Measurements from ENCODE around the gene ASPSCR1. TPM values are rescaled to one million over a fixed set of nuclear protein-coding genes. Genes with fewer than 3 reads are reported as not detected.

The ASPSCR1 gene
- total and polyA plus RNA-seq, 2 of the 8 experiments (the other 6 are each of a cell fraction or from before 2014, with no cell fraction given), result 33.3 to 43.7 TPM

- CTCF ChIA-PET (ENCODE audit: partially characterized antibody), result interaction anchor here (0.6 to 3.2 kb wide), 6 partner anchors 10 to 94 kb away, joined by 3 to 12 read pairs (median 4); no protein-coding TSS in a partner anchor
- H3K9ac ChIP-seq (replicated peaks in 1 of 4; ENCODE audit: extremely low read depth in 1 of 4, low read depth in 3 of 4, low read length in 3 of 4), result no peak overlapping the region
- H3K18ac ChIP-seq (ENCODE audit: extremely low read depth, low read length), result no peak overlapping the region
- H4K91ac ChIP-seq (replicated peaks; ENCODE audit: insufficient read length, low read length), result no peak overlapping the region
- H3K27me3 ChIP-seq (replicated peaks in 1 of 4; ENCODE audit: control insufficient read depth in 3 of 4, extremely low read depth in 1 of 4, insufficient read depth in 3 of 4, low read length in 3 of 4), result no peaks in the 10 kb centered on the region
- H2BK5ac ChIP-seq (ENCODE audit: low read depth, low read length), result no peak overlapping the region
- no peak for DNase-seq (ENCODE audit: low read depth in 1 of 2, low spot score in 2 of 2)
- no peak overlapping the region for H3K23ac ChIP-seq (ENCODE audit: insufficient read length)
- no peak overlapping the region for H2BK120ac ChIP-seq (replicated peaks; ENCODE audit: low read depth, low read length)
- no peak for FAIRE-seq
- 98% methylated on average over 24 of the region's 26 CpGs; no CpG with 5 or more reads in 1 of the 2 experiments for WGBS, 2 experiments (ENCODE audit: extremely low coverage in 1 of 2, insufficient coverage in 1 of 2, insufficient read length in 1 of 2, insufficient replicate concordance in 2 of 2, low coverage in 1 of 2, low lambda C conversion rate in 2 of 2, missing lambda C conversion rate in 1 of 2)
- no peak overlapping the region for H3K4ac ChIP-seq (replicated peaks; ENCODE audit: insufficient read length, low read depth, low read length)
- H3K79me1 ChIP-seq (ENCODE audit: low read depth, low read length), result peaks cover 3% of the 10 kb centered on the region; the same call in 1 of the 2 replicates
- H3K9me3 ChIP-seq (ENCODE audit: insufficient read depth in 2 of 2, low read depth in 1 of 2, low read length in 1 of 2), result no peaks in the 10 kb centered on the region
- H4K8ac ChIP-seq (ENCODE audit: extremely low read depth, insufficient read depth, low read length), result no peak overlapping the region
- peaks cover 2% of the 10 kb centered on the region; the same call in 1 of the 2 replicates for H3K23me2 ChIP-seq (ENCODE audit: low read depth, low read length)
- H3K4me3 ChIP-seq (ENCODE audit: extremely low read depth in 1 of 4, insufficient read depth in 2 of 4, low read depth in 3 of 4, low read length in 4 of 4), result no peak overlapping the region
- H3K4me1 ChIP-seq (replicated peaks in 1 of 4; ENCODE audit: control insufficient read depth in 3 of 4, insufficient read depth in 4 of 4, low read length in 3 of 4), result no peaks in the 10 kb centered on the region
- H2AK5ac ChIP-seq (ENCODE audit: low read depth, low read length), result no peak overlapping the region
- peaks cover 2 to 25% (median 16%) of the 10 kb centered on the region in 4 experiments; a peak in 6 of 8 replicates for H3K36me3 ChIP-seq (ENCODE audit: control insufficient read depth in 2 of 4, insufficient read depth in 4 of 4, low read length in 3 of 4)
- H3K79me2 ChIP-seq (ENCODE audit: control insufficient read depth in 1 of 2, insufficient read depth in 2 of 2, low read length in 2 of 2), result 0 out of 4 replicates have a peak, but pooled peaks cover 0 to under 1% of the 10 kb centered on the region in 2 experiments
- H3K56ac ChIP-seq (replicated peaks; ENCODE audit: insufficient read length, low read depth, low read length), result no peak overlapping the region
- no peak overlapping the region for H4K5ac ChIP-seq (ENCODE audit: insufficient read length, low read depth, low read length)
- no peak overlapping the region for H3K14ac ChIP-seq (ENCODE audit: insufficient read length)
- H2BK20ac ChIP-seq (ENCODE audit: low read length), result no peak overlapping the region
- H3K27ac ChIP-seq (ENCODE audit: low read depth, low read length), result no peak overlapping the region
- no peak overlapping the region for H2AFZ ChIP-seq (ENCODE audit: low read length)
- H3K4me2 ChIP-seq (ENCODE audit: insufficient read depth in 1 of 2, low read depth in 2 of 2, low read length in 2 of 2), result no peak overlapping the region
- POLR2A ChIA-PET (ENCODE audit: partially characterized antibody), result interaction anchor here (0.7 to 1.4 kb wide), 3 partner anchors 14 to 280 kb away, joined by 4 read pairs; partner anchors contain the start of gene MRPL12
- no peak overlapping the region for H2BK12ac ChIP-seq (ENCODE audit: low read depth, low read length)
- H2BK15ac ChIP-seq (ENCODE audit: low read length), result no peak overlapping the region
- peaks cover 0 to 8% of the 10 kb centered on the region in 2 experiments for H4K20me1 ChIP-seq (replicated peaks in 1 of 2; ENCODE audit: control insufficient read depth in 1 of 2, insufficient read depth in 2 of 2, low read length in 2 of 2)
- TF ChIP-seq CHD2 (IDR thresholded peaks at IDR 0.05; ENCODE audit: low read length) (no peak), RNF2 (IDR thresholded peaks at IDR 0.05; ENCODE audit: borderline replicate concordance, low read depth, low read length, missing control alignments, poor library complexity, severe bottlenecking) (no peak), ASH2L (IDR thresholded peaks at IDR 0.05; ENCODE audit: low read length) (no peak), SP4 (IDR thresholded peaks at IDR 0.05; ENCODE audit: low read length) (no peak), NRF1 (IDR thresholded peaks at IDR 0.05; ENCODE audit: low read depth, low read length) (no peak)
Measured at GRCh38 chr17:81983639-81984373, 6.4 kb downstream of the ASPSCR1 start.
